Caco-2 (cell line): ENCODE results near the gene NUMB. TPM values are rescaled to one million over a fixed set of nuclear protein-coding genes. Genes with fewer than 3 reads are reported as not detected.

Experiments used
- BruUV-seq: library from RNA; stranded (reverse); fragments of 400-500 nt; replicated peaks from 2 replicates; lab custom pipeline; 2021; lab: Mats Ljungman, UMichigan
- CTCF ChIA-PET: fragments of 300-600 bp; sonication (Branson Sonifier 250); formaldehyde crosslinking; loops from one replicate; lab custom pipeline; 2022; ENCODE audit warnings: antibody characterized with exemption; lab: Charles Lee
- POLR2A ChIA-PET: fragments of 300-600 bp; sonication (Branson Sonifier 250); formaldehyde crosslinking; loops from one replicate; lab custom pipeline; 2022; ENCODE audit warnings: antibody characterized with exemption; lab: Charles Lee
- DNase-seq, 2 experiments: peaks; one replicate each; pipeline versions ENCODE4 v3.0.0 to v3.0.0-alpha.2; 2020 to 2022
- H3K27me3 ChIP-seq: replicated peaks from 2 replicates; pipeline ENCODE4 v1.6.0; 2011; ENCODE audit warnings: low read length; ENCODE audit not compliant: control insufficient read depth, insufficient read depth
- H3K36me3 ChIP-seq: 2 replicates; pipeline ENCODE4 v1.5.1; 2011; ENCODE audit warnings: low read length; ENCODE audit not compliant: control insufficient read depth, insufficient read depth
- H3K4me1 ChIP-seq: fragments of 250-450 bp; sonication (Bioruptor Pico); 2 replicates; pipeline ENCODE4 v1.5.1; 2020; ENCODE audit warnings: mild to moderate bottlenecking
- H3K4me3 ChIP-seq: 2 replicates; pipeline ENCODE4 v1.5.1; 2011; ENCODE audit warnings: low read depth, mild to moderate bottlenecking, control low read depth, low read length
- H3K9me3 ChIP-seq: fragments of 250-450 bp; sonication (Bioruptor Pico); 2 replicates; pipeline ENCODE4 v1.5.1; 2020; ENCODE audit warnings: mild to moderate bottlenecking, moderate library complexity
- H3K27ac Mint-ChIP-seq: one replicate; pipeline ENCODE4 v1.8.0; 2022; ENCODE audit warnings: mixed read lengths; ENCODE audit not compliant: unreplicated experiment
- H3K27me3 Mint-ChIP-seq: one replicate; pipeline ENCODE4 v1.8.0; 2022; ENCODE audit warnings: mixed read lengths; ENCODE audit not compliant: insufficient read depth, unreplicated experiment
- H3K36me3 Mint-ChIP-seq: one replicate; pipeline ENCODE4 v1.8.0; 2022; ENCODE audit warnings: mild to moderate bottlenecking, mixed read lengths; ENCODE audit not compliant: insufficient read depth, unreplicated experiment
- H3K4me1 Mint-ChIP-seq: one replicate; pipeline ENCODE4 v1.8.0; 2022; ENCODE audit warnings: low read depth, mixed read lengths; ENCODE audit not compliant: unreplicated experiment
- H3K4me3 Mint-ChIP-seq: one replicate; pipeline ENCODE4 v1.8.0; 2022; ENCODE audit warnings: mild to moderate bottlenecking, moderate library complexity, mixed read lengths; ENCODE audit not compliant: unreplicated experiment
- H3K9me3 Mint-ChIP-seq: one replicate; pipeline ENCODE4 v1.8.0; 2022; ENCODE audit warnings: mixed read lengths; ENCODE audit not compliant: unreplicated experiment
- CTCF ChIP-seq, 2 experiments: fragments of 200-600 bp in 1 of 2; IDR thresholded peaks; 1 replicate in 1 of 2; 2 replicates in 1 of 2; pipeline versions ENCODE4 v1.5.1 to v1.8.0; 2011 to 2022; ENCODE audit warnings: antibody characterized with exemption in 1 of 2, control low read depth in 1 of 2, inconsistent platforms in 1 of 2, low read depth in 1 of 2, low read length in 1 of 2, mild to moderate bottlenecking in 1 of 2, moderate library complexity in 1 of 2; ENCODE audit not compliant: insufficient read depth in 1 of 2, severe bottlenecking in 1 of 2, unreplicated experiment in 1 of 2
- intact Hi-C: fragments of 100-400 bp; cut with micrococcal nuclease; formaldehyde crosslinking; loops from one replicate; pipeline ENCODE4 v1.10.0; 2022; ENCODE audit not compliant: unreplicated experiment
- total RNA-seq: library from RNA; stranded (reverse); gene quantifications from 2 replicates; pipeline ENCODE4 v1.2.3, GENCODE V29; 2022

Gene NUMB
- total RNA-seq, 1 experiment from 2014 or later = 67.6 TPM

- no peak for DNase-seq
- Mint-ChIP-seq H3K4me3 (no peak overlapping the region), H3K4me1 (no peaks in the 10 kb centered on the region), H3K36me3 (no peaks in the 10 kb centered on the region), H3K9me3 (no peaks in the 10 kb centered on the region), H3K27ac (no peak overlapping the region), H3K27me3 (no peaks in the 10 kb centered on the region)
- ChIA-PET CTCF (no interaction called here), POLR2A (no interaction called here)
- no peak overlapping the region for H3K4me3 ChIP-seq
- no peaks in the 10 kb centered on the region for H3K9me3 ChIP-seq
- no peaks in the 10 kb centered on the region for H3K4me1 ChIP-seq
- BruUV-seq = no TSS peak
- intact Hi-C loops = no loop called here
- H3K27me3 ChIP-seq = no peaks in the 10 kb centered on the region
- no peak for TF ChIP-seq CTCF (IDR thresholded peaks at IDR 0.05; ENCODE audit: insufficient read depth in 1 of 2, low read depth in 1 of 2, low read length in 1 of 2, severe bottlenecking in 1 of 2, unreplicated experiment in 1 of 2)
- H3K36me3 ChIP-seq = no peaks in the 10 kb centered on the region
These were observed 88.9 kb downstream of the NUMB start for GRCh38 chr14:73369428-73369827.

GRCh38 chr14:73368616-73369015, 89.7 kb downstream of the NUMB start:
- Mint-ChIP-seq H3K4me3 (no peak overlapping the region), H3K36me3 (no peaks in the 10 kb centered on the region), H3K9me3 (no peaks in the 10 kb centered on the region), H3K27ac (no peak overlapping the region), H3K27me3 (no peaks in the 10 kb centered on the region), H3K4me1 (no peaks in the 10 kb centered on the region)
- DNase-seq = no peak
- intact Hi-C loops = no loop called here
- no TSS peak for BruUV-seq
- no peaks in the 10 kb centered on the region for H3K4me1 ChIP-seq
- CTCF ChIA-PET = no interaction called here
- no peaks in the 10 kb centered on the region for H3K36me3 ChIP-seq
- POLR2A ChIA-PET = no interaction called here
- H3K4me3 ChIP-seq = no peak overlapping the region
- no peaks in the 10 kb centered on the region for H3K27me3 ChIP-seq
- no peaks in the 10 kb centered on the region for H3K9me3 ChIP-seq
- TF ChIP-seq CTCF (IDR thresholded peaks at IDR 0.05; ENCODE audit: insufficient read depth in 1 of 2, low read depth in 1 of 2, low read length in 1 of 2, severe bottlenecking in 1 of 2, unreplicated experiment in 1 of 2) = no peak

- Mint-ChIP-seq H3K4me1 (no peaks in the 10 kb centered on the region), H3K4me3 (no peak overlapping the region), H3K27ac (no peak overlapping the region), H3K9me3 (no peaks in the 10 kb centered on the region), H3K27me3 (no peaks in the 10 kb centered on the region), H3K36me3 (no peaks in the 10 kb centered on the region)
- ChIA-PET POLR2A (no interaction called here), CTCF (no interaction called here)
- no peak overlapping the region for H3K4me3 ChIP-seq
- H3K9me3 ChIP-seq = no peaks in the 10 kb centered on the region
- no TSS peak for BruUV-seq
- intact Hi-C loops = no loop called here
- H3K27me3 ChIP-seq = no peaks in the 10 kb centered on the region
- no peak for DNase-seq
- H3K4me1 ChIP-seq = no peaks in the 10 kb centered on the region
- TF ChIP-seq CTCF (IDR thresholded peaks at IDR 0.05; ENCODE audit: insufficient read depth in 1 of 2, low read depth in 1 of 2, low read length in 1 of 2, severe bottlenecking in 1 of 2, unreplicated experiment in 1 of 2) = no peak
- H3K36me3 ChIP-seq = no peaks in the 10 kb centered on the region
These were observed 92.6 kb downstream of the NUMB start for GRCh38 chr14:73365727-73366126.
